K562 treated with DMSO at 1 percent for 48 hours (cell line): ENCODE results near the gene KIF4A. TPM values are rescaled to one million over a fixed set of nuclear protein-coding genes. Genes with fewer than 3 reads are reported as not detected.

Experiments
- total RNA-seq: library from RNA; unstranded; fragments of 300-600 nt; gene quantifications from 2 replicates; pipeline ENCODE4 v1.2.3, GENCODE V29; 2022; ENCODE audit warnings: low replicate concordance; ENCODE audit errors: extremely low read depth

KIF4A gene, protein sequence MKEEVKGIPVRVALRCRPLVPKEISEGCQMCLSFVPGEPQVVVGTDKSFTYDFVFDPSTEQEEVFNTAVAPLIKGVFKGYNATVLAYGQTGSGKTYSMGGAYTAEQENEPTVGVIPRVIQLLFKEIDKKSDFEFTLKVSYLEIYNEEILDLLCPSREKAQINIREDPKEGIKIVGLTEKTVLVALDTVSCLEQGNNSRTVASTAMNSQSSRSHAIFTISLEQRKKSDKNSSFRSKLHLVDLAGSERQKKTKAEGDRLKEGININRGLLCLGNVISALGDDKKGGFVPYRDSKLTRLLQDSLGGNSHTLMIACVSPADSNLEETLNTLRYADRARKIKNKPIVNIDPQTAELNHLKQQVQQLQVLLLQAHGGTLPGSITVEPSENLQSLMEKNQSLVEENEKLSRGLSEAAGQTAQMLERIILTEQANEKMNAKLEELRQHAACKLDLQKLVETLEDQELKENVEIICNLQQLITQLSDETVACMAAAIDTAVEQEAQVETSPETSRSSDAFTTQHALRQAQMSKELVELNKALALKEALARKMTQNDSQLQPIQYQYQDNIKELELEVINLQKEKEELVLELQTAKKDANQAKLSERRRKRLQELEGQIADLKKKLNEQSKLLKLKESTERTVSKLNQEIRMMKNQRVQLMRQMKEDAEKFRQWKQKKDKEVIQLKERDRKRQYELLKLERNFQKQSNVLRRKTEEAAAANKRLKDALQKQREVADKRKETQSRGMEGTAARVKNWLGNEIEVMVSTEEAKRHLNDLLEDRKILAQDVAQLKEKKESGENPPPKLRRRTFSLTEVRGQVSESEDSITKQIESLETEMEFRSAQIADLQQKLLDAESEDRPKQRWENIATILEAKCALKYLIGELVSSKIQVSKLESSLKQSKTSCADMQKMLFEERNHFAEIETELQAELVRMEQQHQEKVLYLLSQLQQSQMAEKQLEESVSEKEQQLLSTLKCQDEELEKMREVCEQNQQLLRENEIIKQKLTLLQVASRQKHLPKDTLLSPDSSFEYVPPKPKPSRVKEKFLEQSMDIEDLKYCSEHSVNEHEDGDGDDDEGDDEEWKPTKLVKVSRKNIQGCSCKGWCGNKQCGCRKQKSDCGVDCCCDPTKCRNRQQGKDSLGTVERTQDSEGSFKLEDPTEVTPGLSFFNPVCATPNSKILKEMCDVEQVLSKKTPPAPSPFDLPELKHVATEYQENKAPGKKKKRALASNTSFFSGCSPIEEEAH
- not detected in 2 replicates for total RNA-seq

DNA sequence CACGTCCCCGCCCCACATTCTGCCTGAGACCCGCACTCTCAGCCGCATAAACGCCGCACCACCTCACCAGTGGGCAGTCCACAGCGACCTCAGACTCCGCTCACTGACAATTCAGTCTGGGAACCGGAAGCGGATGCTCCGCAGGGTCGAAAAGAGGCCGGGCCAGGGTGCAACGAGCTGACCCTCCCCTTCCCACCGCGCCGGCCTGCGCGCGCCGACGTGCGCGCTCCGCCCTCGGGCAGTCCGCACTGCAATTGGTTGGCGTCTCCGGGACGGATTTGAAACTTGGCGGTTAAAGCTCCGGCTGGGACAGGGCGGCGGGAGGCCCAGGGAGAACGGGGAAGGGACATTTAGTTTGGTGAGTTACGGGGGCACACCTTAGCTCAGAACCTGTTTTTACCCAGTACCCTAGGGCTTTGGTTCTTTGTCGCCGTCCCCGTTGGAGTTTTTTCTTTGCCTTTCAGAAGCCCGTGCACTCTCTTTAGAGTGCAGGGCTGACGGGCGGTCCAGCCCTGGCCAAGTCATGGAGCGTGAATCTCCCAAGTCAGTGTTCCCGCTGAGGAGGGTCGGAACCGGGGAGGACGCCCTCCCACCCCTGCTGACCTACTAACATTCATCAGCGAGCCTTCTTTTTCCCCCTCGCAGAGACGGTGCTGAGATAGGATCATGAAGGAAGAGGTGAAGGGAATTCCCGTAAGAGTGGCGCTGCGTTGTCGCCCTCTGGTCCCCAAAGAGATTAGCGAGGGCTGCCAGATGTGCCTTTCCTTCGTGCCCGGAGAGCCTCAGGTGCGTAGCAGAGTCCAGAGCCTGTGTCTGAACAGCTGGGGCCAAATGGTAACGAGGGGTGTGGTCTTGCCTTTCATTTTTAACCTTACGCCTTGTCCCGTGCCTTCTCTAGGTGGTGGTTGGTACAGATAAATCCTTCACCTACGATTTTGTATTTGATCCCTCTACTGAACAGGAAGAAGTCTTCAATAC lies at the start of gene KIF4A, which contains the start of gene PDZD11:
KIF4A (plus strand) TSS at position 312 of the 978 bp plus-strand sequence; CDS start at position 667, 355 bp downstream.
PDZD11 (minus strand) TSS at position 135 of the 978 bp plus-strand sequence. CDS start 586 bp downstream, outside the sequence.

DNA sequence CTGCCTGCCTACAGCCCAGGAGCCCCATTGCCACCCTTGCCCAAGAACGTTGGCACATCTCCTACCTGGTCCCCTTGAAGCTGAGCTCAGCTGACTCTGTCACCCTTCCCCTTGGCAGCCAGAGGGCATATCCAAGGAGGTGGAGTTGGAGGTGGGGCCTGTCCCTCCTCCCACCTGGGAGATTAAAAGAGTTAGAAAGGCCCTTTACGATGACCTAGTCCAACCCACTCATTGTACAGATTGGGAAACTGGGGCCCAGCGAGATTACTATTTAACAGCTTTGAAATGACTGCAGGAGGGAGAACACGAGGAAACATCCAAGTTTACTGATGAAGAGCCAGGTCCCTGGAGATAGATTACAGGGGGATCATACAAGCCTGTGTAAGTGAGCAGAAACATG lies 29.8 kb upstream of the KIF4A start, which contains the start of gene P2RY4:
P2RY4 (minus strand) TSS at position 101 of the 400 bp plus-strand sequence. CDS start 580 bp downstream, outside the sequence.

DNA sequence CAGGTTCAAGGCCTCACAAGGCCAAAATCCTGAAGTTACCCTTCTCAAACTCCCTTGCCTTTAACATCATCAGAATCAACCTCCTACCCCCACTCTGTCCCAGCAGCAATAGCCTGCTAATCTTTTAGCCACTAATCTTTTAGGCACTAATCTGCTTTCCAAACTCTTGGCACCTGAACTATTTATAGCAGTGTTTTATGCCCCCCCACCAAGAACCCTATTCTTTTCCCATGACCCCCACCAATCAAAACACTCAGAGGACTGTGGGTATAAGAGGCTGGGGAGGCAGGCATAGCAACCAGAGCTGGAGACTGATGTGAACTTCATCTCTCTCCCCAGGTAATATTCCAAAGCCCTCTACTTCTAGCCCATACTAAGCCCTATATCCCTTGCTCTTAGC lies 21.9 kb upstream of the KIF4A start, which contains the start of gene ARR3:
ARR3 (plus strand) TSS at position 301 of the 400 bp plus-strand sequence. CDS start 1,052 bp downstream, outside the sequence.

DNA sequence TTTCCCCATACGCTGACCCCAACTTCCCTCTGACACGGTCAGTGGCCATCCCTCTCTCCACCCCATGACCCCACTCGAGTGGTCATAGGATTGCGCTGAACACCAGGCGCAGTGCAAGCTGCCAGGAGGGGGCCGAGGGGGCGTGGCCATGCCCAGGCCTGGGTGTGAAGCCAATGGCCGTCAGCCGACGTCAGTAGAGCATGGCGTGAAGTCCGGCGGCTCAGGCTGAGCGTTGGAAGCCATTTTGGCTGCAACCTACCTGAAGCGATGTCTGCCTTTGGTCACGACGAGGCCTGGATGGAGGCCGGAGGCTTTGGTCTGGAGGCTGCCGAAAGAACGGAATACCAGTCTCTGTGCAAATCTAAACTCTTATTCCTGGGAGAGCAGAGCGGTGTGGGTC lies 8.0 kb upstream of the KIF4A start, which contains the start of gene RAB41:
RAB41 (plus strand) TSS at position 222 of the 400 bp plus-strand sequence; CDS start at position 268, 46 bp downstream.

DNA sequence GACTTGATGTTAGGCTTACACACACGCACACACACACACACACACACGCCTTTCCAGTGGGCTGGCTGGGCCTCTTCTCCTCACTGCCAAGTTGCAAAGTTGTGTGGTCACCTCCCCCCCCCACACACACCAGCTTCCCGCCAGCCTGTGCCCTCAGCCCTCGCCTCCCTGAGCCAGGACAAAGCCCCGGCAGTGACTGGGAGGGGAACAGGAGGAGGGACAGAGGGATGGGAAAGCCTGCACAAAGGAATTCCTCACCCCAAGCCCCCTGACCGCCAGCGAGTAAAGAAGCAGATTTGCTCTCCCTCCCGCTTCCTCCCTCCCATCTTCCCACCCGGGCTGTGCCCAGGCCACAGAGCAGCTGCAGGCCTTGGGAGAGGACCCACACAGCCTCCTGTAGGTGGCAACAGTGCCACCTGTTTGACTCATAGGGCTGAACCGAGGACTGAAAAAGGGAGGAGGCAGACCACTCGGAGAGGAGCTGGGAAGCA lies 133.0 kb downstream of the KIF4A start, which contains the start of gene GDPD2:
GDPD2 (plus strand) TSS at position 464 of the 491 bp plus-strand sequence. CDS start 1,671 bp downstream, outside the sequence.

DNA sequence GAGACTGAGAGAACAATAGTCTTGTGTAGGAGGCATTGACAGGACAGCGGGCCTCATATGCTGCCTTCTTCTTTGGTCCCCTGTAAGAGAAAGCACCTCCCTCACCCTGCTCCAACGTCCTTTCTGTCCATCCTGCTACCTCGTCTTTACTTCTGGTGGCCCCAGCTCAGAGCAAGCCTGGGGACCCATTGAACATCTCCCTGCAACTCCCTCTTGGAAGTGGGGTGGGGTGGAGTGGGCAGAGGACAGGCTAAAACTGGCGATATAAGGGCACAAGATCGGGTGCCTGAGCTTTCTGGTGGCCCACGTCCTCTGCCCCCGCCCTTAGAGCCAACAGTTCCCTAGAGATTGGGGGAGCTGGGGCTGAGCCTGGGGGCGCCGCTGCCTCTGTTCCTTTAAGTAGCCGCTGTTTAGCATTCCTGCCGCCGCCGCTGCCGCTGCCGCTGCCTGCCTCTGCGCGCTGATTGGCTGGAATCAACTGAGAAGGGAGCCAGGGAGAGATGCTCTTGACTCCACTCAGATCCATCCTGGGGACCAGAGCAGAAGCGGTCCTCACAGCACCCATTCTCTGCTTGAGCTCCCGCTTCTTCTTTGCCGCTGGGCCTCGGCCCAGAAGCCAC lies 154.5 kb downstream of the KIF4A start, which contains the start of gene DLG3:
DLG3 (plus strand) TSS at position 510 of the 620 bp plus-strand sequence. CDS start 367 bp downstream, outside the sequence.

Other genes starting within 250 kb of the KIF4A start
- not detected in 2 replicates for gene AWAT2, start 240.2 kb upstream of the KIF4A start, total RNA-seq
- not detected in 2 replicates for gene OTUD6A, start 227.6 kb upstream of the KIF4A start, total RNA-seq
- not detected in 2 replicates for gene IGBP1, start 156.7 kb upstream of the KIF4A start, total RNA-seq
- not detected in 2 replicates for gene DGAT2L6, start 112.6 kb upstream of the KIF4A start, total RNA-seq
- not detected in 2 replicates for gene AWAT1, start 55.4 kb upstream of the KIF4A start, total RNA-seq
- gene P2RY4, start 29.9 kb upstream of the KIF4A start, total RNA-seq, result not detected in 2 replicates
- not detected in 2 replicates for gene ARR3, start 21.8 kb upstream of the KIF4A start, total RNA-seq
- gene RAB41, start 7.9 kb upstream of the KIF4A start, total RNA-seq, result not detected in 2 replicates
- gene PDZD11, start 177 bp upstream of the KIF4A start, total RNA-seq, result not detected in 2 replicates
- not detected in 2 replicates for gene GDPD2, start 133.2 kb downstream of the KIF4A start, total RNA-seq
- not detected in 2 replicates for gene DLG3, start 154.7 kb downstream of the KIF4A start, total RNA-seq